ENCODE results near the gene KIAA1217.

Gene KIAA1217

DNA sequence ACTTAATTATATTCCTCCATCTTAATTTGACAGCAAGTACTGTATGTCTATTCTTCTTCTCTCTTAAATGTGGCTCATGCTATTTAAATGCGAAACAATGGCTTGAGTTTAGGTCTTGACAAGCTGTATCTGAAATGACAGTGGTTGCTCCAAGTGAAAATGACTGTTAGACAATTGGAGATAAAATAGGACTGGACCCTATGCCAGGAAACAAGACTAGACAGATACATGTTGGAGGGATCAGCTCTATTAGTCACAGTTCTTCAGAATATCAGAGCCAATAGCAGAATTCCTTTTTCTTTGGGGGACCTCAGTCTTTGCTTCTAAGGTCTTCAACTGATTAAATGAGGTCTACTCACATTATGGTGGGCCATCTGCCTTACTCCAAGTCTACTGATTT, 25.8 kb downstream of the KIAA1217 start:
- Histone ChIP-seq H3K27ac (ENCODE audit: low read depth, low read length, poor library complexity, severe bottlenecking) (no peak overlapping the region), H2AFZ (ENCODE audit: low read length) (no peak overlapping the region), H3K27me3 (ENCODE audit: insufficient read depth, low read length) (no peaks in the 10 kb centered on the region), H3K4me3 (ENCODE audit: low read depth, low read length, poor library complexity, severe bottlenecking) (no peak overlapping the region), H3K9me3 (ENCODE audit: low read length) (no peaks in the 10 kb centered on the region), H3K79me2 (ENCODE audit: insufficient read depth, low read length) (no peaks in the 10 kb centered on the region), H3K9me2 (ENCODE audit: low read depth, low read length) (no peaks in the 10 kb centered on the region), H4K20me1 (ENCODE audit: insufficient read depth, low read length) (no peaks in the 10 kb centered on the region), H3K36me3 (ENCODE audit: insufficient read depth, low read length) (no peaks in the 10 kb centered on the region), H3F3A (ENCODE audit: insufficient read depth, low read length) (no peaks in the 10 kb centered on the region), H3K4me2 (ENCODE audit: low read length) (no peak overlapping the region), H3K9ac (ENCODE audit: low read length) (no peak overlapping the region), H3K4me1 (ENCODE audit: insufficient read depth, low read length, severe bottlenecking) (no peaks in the 10 kb centered on the region)
- TF ChIP-seq, protein P1, sequence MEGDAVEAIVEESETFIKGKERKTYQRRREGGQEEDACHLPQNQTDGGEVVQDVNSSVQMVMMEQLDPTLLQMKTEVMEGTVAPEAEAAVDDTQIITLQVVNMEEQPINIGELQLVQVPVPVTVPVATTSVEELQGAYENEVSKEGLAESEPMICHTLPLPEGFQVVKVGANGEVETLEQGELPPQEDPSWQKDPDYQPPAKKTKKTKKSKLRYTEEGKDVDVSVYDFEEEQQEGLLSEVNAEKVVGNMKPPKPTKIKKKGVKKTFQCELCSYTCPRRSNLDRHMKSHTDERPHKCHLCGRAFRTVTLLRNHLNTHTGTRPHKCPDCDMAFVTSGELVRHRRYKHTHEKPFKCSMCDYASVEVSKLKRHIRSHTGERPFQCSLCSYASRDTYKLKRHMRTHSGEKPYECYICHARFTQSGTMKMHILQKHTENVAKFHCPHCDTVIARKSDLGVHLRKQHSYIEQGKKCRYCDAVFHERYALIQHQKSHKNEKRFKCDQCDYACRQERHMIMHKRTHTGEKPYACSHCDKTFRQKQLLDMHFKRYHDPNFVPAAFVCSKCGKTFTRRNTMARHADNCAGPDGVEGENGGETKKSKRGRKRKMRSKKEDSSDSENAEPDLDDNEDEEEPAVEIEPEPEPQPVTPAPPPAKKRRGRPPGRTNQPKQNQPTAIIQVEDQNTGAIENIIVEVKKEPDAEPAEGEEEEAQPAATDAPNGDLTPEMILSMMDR (IDR thresholded peaks at IDR 0.05; ENCODE audit: low read length): no peak
- TF ChIP-seq EZH2 (IDR thresholded peaks at IDR 0.05; ENCODE audit: borderline replicate concordance, low read length): no peak

DNA sequence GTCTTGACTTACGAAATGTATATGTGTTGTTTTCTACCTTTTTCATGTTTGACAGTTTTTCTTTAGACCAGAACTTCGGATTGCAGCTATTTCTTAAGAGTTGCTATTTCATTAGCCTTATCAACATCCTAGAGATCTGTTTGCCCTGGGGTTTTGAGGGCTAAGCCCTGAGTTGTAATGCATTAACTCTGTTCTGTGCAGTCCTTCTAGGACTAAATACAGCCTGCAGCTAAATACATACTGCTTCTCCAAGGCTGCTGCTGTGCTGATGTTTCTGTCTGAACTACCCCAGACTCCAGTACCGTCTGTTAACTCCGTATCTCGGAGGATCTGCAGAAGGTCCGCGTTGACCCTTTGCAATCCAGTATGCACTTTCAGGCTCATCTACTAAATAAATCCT, 26.5 kb downstream of the KIAA1217 start:
- Histone ChIP-seq H2AFZ (ENCODE audit: low read length) (no peak overlapping the region), H3K27ac (ENCODE audit: low read depth, low read length, poor library complexity, severe bottlenecking) (no peak overlapping the region), H3K79me2 (ENCODE audit: insufficient read depth, low read length) (no peaks in the 10 kb centered on the region), H3K4me3 (ENCODE audit: low read depth, low read length, poor library complexity, severe bottlenecking) (no peak overlapping the region), H3K36me3 (ENCODE audit: insufficient read depth, low read length) (no peaks in the 10 kb centered on the region), H3K9me2 (ENCODE audit: low read depth, low read length) (no peaks in the 10 kb centered on the region), H3F3A (ENCODE audit: insufficient read depth, low read length) (no peaks in the 10 kb centered on the region), H3K9ac (ENCODE audit: low read length) (no peak overlapping the region), H3K4me1 (ENCODE audit: insufficient read depth, low read length, severe bottlenecking) (no peaks in the 10 kb centered on the region), H4K20me1 (ENCODE audit: insufficient read depth, low read length) (no peaks in the 10 kb centered on the region), H3K4me2 (ENCODE audit: low read length) (no peak overlapping the region), H3K27me3 (ENCODE audit: insufficient read depth, low read length) (no peaks in the 10 kb centered on the region), H3K9me3 (ENCODE audit: low read length) (no peaks in the 10 kb centered on the region)
- TF ChIP-seq EZH2 (IDR thresholded peaks at IDR 0.05; ENCODE audit: borderline replicate concordance, low read length): no peak
- TF ChIP-seq, protein P1 (IDR thresholded peaks at IDR 0.05; ENCODE audit: low read length): no peak

DNA sequence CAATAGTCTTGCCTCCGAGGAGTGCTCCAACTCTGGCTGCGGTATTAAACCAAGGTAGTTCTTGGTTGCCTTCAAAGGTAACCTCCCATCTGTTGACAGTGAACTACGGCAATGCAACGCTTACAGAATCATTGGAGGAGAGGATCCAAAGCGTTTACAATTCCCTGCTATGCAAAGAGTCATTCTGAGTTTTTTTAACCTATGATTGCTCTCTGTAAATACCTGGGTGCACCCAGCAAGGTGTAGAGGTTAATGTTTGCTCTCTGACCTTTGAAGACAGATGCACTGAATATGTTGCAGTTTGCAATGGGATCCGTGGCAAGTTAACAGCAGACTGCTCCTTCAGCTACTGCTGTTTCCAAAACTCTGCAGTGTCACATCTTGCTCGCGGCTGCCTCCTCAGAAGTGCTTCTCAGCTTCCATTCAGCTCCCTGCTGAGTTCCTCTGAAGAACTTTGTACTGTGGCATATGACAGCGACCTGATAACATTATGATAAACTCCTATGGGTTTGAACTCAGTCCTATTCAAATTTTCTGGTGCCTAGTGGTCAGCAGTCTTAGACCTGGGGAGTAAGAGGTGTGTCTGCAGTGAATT, 29.0 kb downstream of the KIAA1217 start:
- no peaks in the 10 kb centered on the region for H3K36me3 ChIP-seq (ENCODE audit: insufficient read depth, low read length)
- no peak overlapping the region for H3K27ac ChIP-seq (ENCODE audit: low read depth, low read length, poor library complexity, severe bottlenecking)
- H3K4me1 ChIP-seq (ENCODE audit: insufficient read depth, low read length, severe bottlenecking): no peaks in the 10 kb centered on the region
- H3K4me3 ChIP-seq (ENCODE audit: low read depth, low read length, poor library complexity, severe bottlenecking): no peak overlapping the region
- no peaks in the 10 kb centered on the region for H3K27me3 ChIP-seq (ENCODE audit: insufficient read depth, low read length)
- H4K20me1 ChIP-seq (ENCODE audit: insufficient read depth, low read length): no peaks in the 10 kb centered on the region
- no peak overlapping the region for H2AFZ ChIP-seq (ENCODE audit: low read length)
- no peaks in the 10 kb centered on the region for H3K9me3 ChIP-seq (ENCODE audit: low read length)
- H3K4me2 ChIP-seq (ENCODE audit: low read length): no peak overlapping the region
- TF ChIP-seq, protein P1 (IDR thresholded peaks at IDR 0.05; ENCODE audit: low read length): no peak
- no peak for TF ChIP-seq EZH2 (IDR thresholded peaks at IDR 0.05; ENCODE audit: borderline replicate concordance, low read length)
- H3K9me2 ChIP-seq (ENCODE audit: low read depth, low read length): no peaks in the 10 kb centered on the region
- H3K9ac ChIP-seq (ENCODE audit: low read length): no peak overlapping the region
- no peaks in the 10 kb centered on the region for H3F3A ChIP-seq (ENCODE audit: insufficient read depth, low read length)
- no peaks in the 10 kb centered on the region for H3K79me2 ChIP-seq (ENCODE audit: insufficient read depth, low read length)
